NT2/D1 (cell line): ENCODE results near the gene CAPZA2.

ENCODE experiments used
- DNase-seq: peaks from one replicate; pipeline ENCODE4 v3.0.0-alpha.2; 2011; ENCODE audit warnings: low read depth, low spot score
- H3K27me3 ChIP-seq: 2 replicates; pipeline ENCODE4 v1.6.0; 2011; ENCODE audit warnings: mild to moderate bottlenecking; ENCODE audit not compliant: insufficient read length, insufficient read depth
- H3K36me3 ChIP-seq: 2 replicates; pipeline ENCODE4 v1.6.1; 2011; ENCODE audit warnings: mild to moderate bottlenecking, low read length, mixed read lengths; ENCODE audit not compliant: insufficient read depth, insufficient read length
- H3K4me1 ChIP-seq: 2 replicates; pipeline ENCODE4 v1.5.1; 2011; ENCODE audit not compliant: insufficient read depth, insufficient read length
- H3K4me3 ChIP-seq: 2 replicates; pipeline ENCODE4 v1.5.1; 2011; ENCODE audit warnings: low read depth; ENCODE audit not compliant: insufficient read length
- H3K9ac ChIP-seq: 2 replicates; pipeline ENCODE4 v1.6.0; 2011; ENCODE audit warnings: low read depth; ENCODE audit not compliant: insufficient read length
- H3K9me3 ChIP-seq: 2 replicates; pipeline ENCODE4 v1.5.1; 2011; ENCODE audit warnings: mild to moderate bottlenecking, low read length; ENCODE audit not compliant: insufficient read depth
- SUZ12 ChIP-seq: IDR thresholded peaks from 2 replicates; pipeline ENCODE4 v1.6.1; 2011; ENCODE audit not compliant: insufficient read length, insufficient read depth; ENCODE audit errors: extremely low read depth
- YY1 ChIP-seq: IDR thresholded peaks from 2 replicates; pipeline ENCODE4 v1.6.1; 2011; ENCODE audit not compliant: insufficient read length, insufficient read depth
- ZNF274 ChIP-seq: IDR thresholded peaks from 2 replicates; pipeline ENCODE4 v1.6.1; 2011; ENCODE audit warnings: mild to moderate bottlenecking, low read depth, low read length

Gene CAPZA2

GRCh38 chr7:116912269-116912909, 50.0 kb downstream of the CAPZA2 start:
- Histone ChIP-seq H3K4me3 (no peak overlapping the region), H3K9me3 (no peaks in the 10 kb centered on the region), H3K27me3 (no peaks in the 10 kb centered on the region), H3K9ac (no peak overlapping the region), H3K4me1 (no peaks in the 10 kb centered on the region), H3K36me3 (peaks cover 46% of the 10 kb centered on the region)
- no peak for DNase-seq
- TF ChIP-seq SUZ12 (no peak), ZNF274 (no peak), YY1 (no peak)

- no peak for DNase-seq
- Histone ChIP-seq H3K27me3 (no peaks in the 10 kb centered on the region), H3K4me3 (no peak overlapping the region), H3K9me3 (no peaks in the 10 kb centered on the region), H3K4me1 (no peaks in the 10 kb centered on the region), H3K9ac (no peak overlapping the region), H3K36me3 (peaks cover 19% of the 10 kb centered on the region)
- TF ChIP-seq SUZ12 = no peak
- no peak for TF ChIP-seq YY1
- TF ChIP-seq ZNF274 = no peak
These were observed 56.3 kb downstream of the CAPZA2 start for GRCh38 chr7:116918704-116919103.

- no peak for DNase-seq
- Histone ChIP-seq H3K9ac (no peak overlapping the region), H3K4me3 (no peak overlapping the region), H3K9me3 (no peaks in the 10 kb centered on the region), H3K36me3 (peaks cover 10% of the 10 kb centered on the region), H3K27me3 (no peaks in the 10 kb centered on the region), H3K4me1 (no peaks in the 10 kb centered on the region)
- TF ChIP-seq YY1 = no peak
- TF ChIP-seq SUZ12 = no peak
- no peak for TF ChIP-seq ZNF274
These were observed 58.0 kb downstream of the CAPZA2 start for GRCh38 chr7:116920359-116920758.

- H3K4me3 ChIP-seq = no peak overlapping the region
- no peaks in the 10 kb centered on the region for H3K4me1 ChIP-seq
- no peak for DNase-seq
- peaks cover 3% of the 10 kb centered on the region for H3K36me3 ChIP-seq
- H3K27me3 ChIP-seq = no peaks in the 10 kb centered on the region
- TF ChIP-seq SUZ12 (no peak), YY1 (no peak), ZNF274 (no peak)
- H3K9ac ChIP-seq = no peak overlapping the region
- no peaks in the 10 kb centered on the region for H3K9me3 ChIP-seq
These were observed 60.2 kb downstream of the CAPZA2 start for GRCh38 chr7:116922545-116922944.

GRCh38 chr7:116924741-116925140, 62.4 kb downstream of the CAPZA2 start:
- Histone ChIP-seq H3K4me1 (no peaks in the 10 kb centered on the region), H3K9ac (no peak overlapping the region), H3K9me3 (no peaks in the 10 kb centered on the region), H3K27me3 (no peaks in the 10 kb centered on the region), H3K36me3 (no peaks in the 10 kb centered on the region), H3K4me3 (no peak overlapping the region)
- no peak for TF ChIP-seq YY1
- no peak for DNase-seq

- no peaks in the 10 kb centered on the region for H3K36me3 ChIP-seq
- TF ChIP-seq SUZ12 (no peak), ZNF274 (no peak), YY1 (no peak)
- no peaks in the 10 kb centered on the region for H3K9me3 ChIP-seq
- H3K4me1 ChIP-seq = no peaks in the 10 kb centered on the region
- no peak overlapping the region for H3K4me3 ChIP-seq
- no peak for DNase-seq
- no peak overlapping the region for H3K9ac ChIP-seq
- peaks cover 9% of the 10 kb centered on the region for H3K27me3 ChIP-seq
These were observed 66.6 kb downstream of the CAPZA2 start for GRCh38 chr7:116929021-116929420.

- TF ChIP-seq ZNF274 = no peak
- TF ChIP-seq SUZ12 = no peak
- no peak for TF ChIP-seq YY1
- DNase-seq = peak; percentile 79
- H3K4me3 ChIP-seq = no peak overlapping the region
- no peak overlapping the region for H3K9ac ChIP-seq
- H3K36me3 ChIP-seq = no peaks in the 10 kb centered on the region
- no peaks in the 10 kb centered on the region for H3K9me3 ChIP-seq
- peaks cover 9% of the 10 kb centered on the region for H3K27me3 ChIP-seq
- no peaks in the 10 kb centered on the region for H3K4me1 ChIP-seq
These were observed 67.8 kb downstream of the CAPZA2 start for GRCh38 chr7:116929914-116930913.
